ENCODE data around the gene JAKMIP1.

Gene JAKMIP1

GRCh38 chr4:6193399-6193798 lies 7.0 kb downstream of the JAKMIP1 start:
- H3K9me3 ChIP-seq (ENCODE audit: severe bottlenecking) = no peaks in the 10 kb centered on the region
- H3K36me3 ChIP-seq = no peaks in the 10 kb centered on the region
- no peak overlapping the region for H3K27ac ChIP-seq
- no peak overlapping the region for H3K4me3 ChIP-seq (ENCODE audit: low read depth, low read length)
- DNase-seq = no peak
- no peaks in the 10 kb centered on the region for H3K27me3 ChIP-seq (ENCODE audit: insufficient read depth, low read depth, severe bottlenecking)
- TF ChIP-seq CTCF (IDR thresholded peaks at IDR 0.05; ENCODE audit: low read depth, low read length) = no peak

- TF ChIP-seq CTCF (IDR thresholded peaks at IDR 0.05; ENCODE audit: low read depth, low read length) = peak; percentile 17; the same call in 1 of the 2 replicates
- H3K27me3 ChIP-seq (ENCODE audit: insufficient read depth, low read depth, severe bottlenecking) = no peaks in the 10 kb centered on the region
These were observed 8.1 kb downstream of the JAKMIP1 start for GRCh38 chr4:6192245-6192644.

GRCh38 chr4:6191448-6192130 lies 8.8 kb downstream of the JAKMIP1 start:
- DNase-seq = no peak
- Histone ChIP-seq H3K9me3 (ENCODE audit: severe bottlenecking) (peaks cover 3% of the 10 kb centered on the region), H3K4me3 (ENCODE audit: low read depth, low read length) (no peak overlapping the region), H3K27ac (no peak overlapping the region), H3K36me3 (no peaks in the 10 kb centered on the region), H3K27me3 (ENCODE audit: insufficient read depth, low read depth, severe bottlenecking) (no peaks in the 10 kb centered on the region)
- TF ChIP-seq CTCF (IDR thresholded peaks at IDR 0.05; ENCODE audit: low read depth, low read length) = peak; percentile 20; the same call in 1 of the 2 replicates

More at GRCh38 chr4:6192245-6192644, 8.1 kb downstream of the JAKMIP1 start:
- Histone ChIP-seq H3K9me3 (ENCODE audit: severe bottlenecking) (no peaks in the 10 kb centered on the region), H3K27ac (no peak overlapping the region), H3K36me3 (no peaks in the 10 kb centered on the region), H3K4me3 (ENCODE audit: low read depth, low read length) (no peak overlapping the region)
- no peak for DNase-seq

GRCh38 chr4:6190486-6190885 lies 9.9 kb downstream of the JAKMIP1 start:
- Histone ChIP-seq H3K27me3 (ENCODE audit: insufficient read depth, low read depth, severe bottlenecking) (no peaks in the 10 kb centered on the region), H3K4me3 (ENCODE audit: low read depth, low read length) (no peak overlapping the region), H3K9me3 (ENCODE audit: severe bottlenecking) (peaks cover 3% of the 10 kb centered on the region), H3K36me3 (no peaks in the 10 kb centered on the region), H3K27ac (no peak overlapping the region)
- no peak for DNase-seq
- TF ChIP-seq CTCF (IDR thresholded peaks at IDR 0.05; ENCODE audit: low read depth, low read length) = no peak

- Histone ChIP-seq H3K9me3 (ENCODE audit: severe bottlenecking) (peaks cover 3% of the 10 kb centered on the region), H3K4me3 (ENCODE audit: low read depth, low read length) (no peak overlapping the region), H3K27me3 (ENCODE audit: insufficient read depth, low read depth, severe bottlenecking) (no peaks in the 10 kb centered on the region), H3K27ac (no peak overlapping the region), H3K36me3 (no peaks in the 10 kb centered on the region)
- DNase-seq = no peak
- TF ChIP-seq CTCF (IDR thresholded peaks at IDR 0.05; ENCODE audit: low read depth, low read length) = no peak
These were observed 10.8 kb downstream of the JAKMIP1 start for GRCh38 chr4:6189511-6189910.
